Activated CD4-positive, alpha-beta memory T cell treated with anti-CD3 and anti-CD28 coated beads for 36 hours (primary cell): ENCODE data around the gene ZNF865. TPM values are rescaled to one million over a fixed set of nuclear protein-coding genes. Genes with fewer than 3 reads are reported as not detected.

Source experiments
- CTCF ChIA-PET: fragments of 350-600 bp; sonication (Branson Sonifier 250); formaldehyde crosslinking; loops from one replicate; lab custom pipeline; 2021; ENCODE audit warnings: antibody characterized with exemption, inconsistent platforms; lab: Charles Lee
- POLR2A ChIA-PET: fragments of 350-600 bp; sonication (Branson Sonifier 250); formaldehyde crosslinking; loops from one replicate; lab custom pipeline; 2021; ENCODE audit warnings: antibody characterized with exemption; lab: Charles Lee
- DNase-seq: peaks from one replicate; pipeline ENCODE4 v3.0.0-alpha.2; 2020
- H3K27ac Mint-ChIP-seq: one replicate; pipeline ENCODE4 v1.8.0; 2021; ENCODE audit warnings: mixed read lengths
- H3K27me3 Mint-ChIP-seq: one replicate; pipeline ENCODE4 v1.8.0; 2021; ENCODE audit warnings: mixed read lengths
- H3K36me3 Mint-ChIP-seq: one replicate; pipeline ENCODE4 v1.8.0; 2021; ENCODE audit warnings: mixed read lengths
- H3K4me1 Mint-ChIP-seq: one replicate; pipeline ENCODE4 v1.8.0; 2021; ENCODE audit warnings: low read depth, mixed read lengths
- H3K4me3 Mint-ChIP-seq: one replicate; pipeline ENCODE4 v1.8.0; 2021; ENCODE audit warnings: mild to moderate bottlenecking, mixed read lengths
- H3K9me3 Mint-ChIP-seq: one replicate; pipeline ENCODE4 v1.8.0; 2021; ENCODE audit warnings: mixed read lengths
- intact Hi-C: fragments of 100-400 bp; cut with micrococcal nuclease; formaldehyde crosslinking; loops from one replicate; pipeline ENCODE4 v1.15.1; 2023
- total RNA-seq, 2 experiments: library from RNA; stranded (reverse); gene quantifications; one replicate each; pipeline ENCODE4 v1.2.3, GENCODE V29; 2021

Gene ZNF865
- total RNA-seq, 2 experiments from 2014 or later, result 12.0 to 13.3 TPM

DNA sequence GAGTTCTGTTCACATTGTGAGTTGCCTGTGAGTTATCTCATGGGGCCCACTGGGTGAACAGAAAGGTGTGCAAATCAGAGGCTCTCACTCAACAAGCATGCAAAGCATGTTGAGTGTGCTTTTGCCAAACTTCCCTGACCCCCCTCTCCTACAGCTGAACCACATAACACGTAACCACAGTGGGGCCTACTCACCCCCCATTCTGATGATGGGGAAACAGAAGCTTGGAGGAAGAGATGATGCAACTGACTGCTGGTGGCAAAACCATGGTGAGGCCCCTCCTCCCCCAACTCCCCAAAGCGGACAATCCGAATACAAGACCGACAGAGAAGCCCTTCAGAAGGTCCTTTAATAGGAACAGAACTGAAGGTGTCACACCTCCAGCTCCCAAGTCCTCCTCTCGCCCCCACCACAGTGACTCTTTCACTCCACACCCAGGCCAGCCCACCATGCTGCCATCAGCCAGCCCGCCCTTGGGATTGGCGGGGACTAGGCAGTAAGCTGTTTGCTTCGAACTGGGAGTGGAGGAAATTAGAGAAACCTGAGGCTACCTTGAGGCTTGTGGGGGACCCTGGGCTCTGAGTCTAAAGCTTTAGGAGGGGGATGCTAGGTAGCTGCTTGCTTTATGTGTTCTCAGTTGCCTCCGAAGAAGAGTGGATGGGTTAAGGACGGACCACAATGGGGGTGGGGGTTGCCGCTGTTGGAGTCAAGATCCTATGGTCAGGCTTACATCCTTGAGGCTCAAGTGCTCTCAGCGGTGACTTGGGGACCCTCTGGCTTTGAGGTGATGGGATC is 15.2 kb downstream of the ZNF865 start:
- no peak overlapping the region for H3K4me3 Mint-ChIP-seq
- H3K4me1 Mint-ChIP-seq, result peaks cover 32% of the 10 kb centered on the region
- CTCF ChIA-PET, result interaction anchor here (0.8 to 2.1 kb wide), 4 partner anchors 12 to 117 kb away, joined by 3 to 16 read pairs (median 4); partner anchors contain the start of gene ZNF865
- no peaks in the 10 kb centered on the region for H3K9me3 Mint-ChIP-seq
- no peaks in the 10 kb centered on the region for H3K27me3 Mint-ChIP-seq
- DNase-seq, result peak; percentile 38
- peaks cover 15% of the 10 kb centered on the region for H3K36me3 Mint-ChIP-seq
- POLR2A ChIA-PET, result interaction anchor here (0.9 kb wide), 1 partner anchor 21 kb away, joined by 3 read pairs; the partner anchor contains the start of gene FIZ1
- H3K27ac Mint-ChIP-seq, result peak overlapping the region; percentile 42
- intact Hi-C loops, result no loop called here

DNA sequence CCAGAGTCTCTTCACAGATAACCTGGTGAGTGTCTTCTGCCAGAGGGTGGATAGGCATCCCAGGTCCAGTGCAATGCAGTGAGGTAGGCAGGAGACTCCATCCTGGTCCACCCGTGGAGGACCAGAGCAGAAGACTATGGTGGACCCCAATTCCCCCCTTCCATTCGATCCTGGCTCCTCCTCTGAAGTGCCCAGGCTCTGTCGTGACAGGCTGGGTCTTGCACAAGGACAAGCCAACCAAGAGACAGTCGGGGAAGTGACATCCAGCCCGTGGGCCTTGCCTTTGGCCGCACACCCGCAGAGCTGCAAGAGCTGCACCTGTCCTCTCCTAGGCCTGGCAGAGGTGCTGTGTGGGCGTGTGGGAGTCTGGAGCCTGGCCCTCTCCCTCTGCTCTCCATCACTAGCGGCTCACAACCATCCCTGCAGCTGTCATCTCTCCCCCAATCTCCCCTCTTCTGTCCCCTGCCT is 15.8 kb downstream of the ZNF865 start:
- ChIA-PET POLR2A (interaction anchor here (0.9 kb wide), 1 partner anchor 22 kb away, joined by 3 read pairs; the partner anchor contains the start of gene FIZ1), CTCF (interaction anchor here (1.0 to 2.1 kb wide), 3 partner anchors 11 to 118 kb away, joined by 3 to 16 read pairs (median 4); partner anchors contain the start of gene ZNF865)
- Mint-ChIP-seq H3K4me1 (peaks cover 36% of the 10 kb centered on the region), H3K36me3 (peaks cover 15% of the 10 kb centered on the region), H3K27ac (no peak overlapping the region), H3K27me3 (no peaks in the 10 kb centered on the region), H3K9me3 (no peaks in the 10 kb centered on the region), H3K4me3 (no peak overlapping the region)
- no peak for DNase-seq
- intact Hi-C loops, result no loop called here

DNA sequence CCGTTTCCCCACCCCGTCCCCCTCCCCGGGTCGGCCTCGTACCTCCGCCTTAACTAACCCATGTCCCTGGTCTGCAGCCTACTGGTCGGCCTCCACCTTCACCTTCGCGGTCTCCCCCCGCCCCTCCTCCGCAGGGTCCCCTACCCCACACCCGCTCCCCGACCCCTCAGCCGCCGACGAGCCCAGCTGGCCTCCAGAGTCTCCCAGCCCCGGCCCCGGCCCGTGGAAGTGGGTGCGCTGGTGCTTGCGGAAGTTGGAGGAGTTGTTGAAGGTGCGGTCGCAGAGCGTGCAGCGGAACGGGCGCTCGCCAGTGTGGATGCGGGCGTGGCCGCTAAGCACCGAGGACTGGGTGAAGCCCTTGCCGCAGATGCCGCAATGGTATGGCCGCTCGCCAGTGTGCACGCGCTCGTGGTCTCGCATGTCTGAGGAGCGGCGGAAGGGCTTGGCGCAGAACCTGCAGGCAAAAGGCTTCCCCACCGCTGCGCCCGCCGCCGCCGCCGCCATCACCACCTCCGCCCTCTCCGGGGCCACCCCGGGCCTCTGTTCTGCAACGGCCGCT is 16.3 kb downstream of the ZNF865 start:
- ChIA-PET POLR2A (no interaction called here), CTCF (interaction anchor here (1.9 to 2.1 kb wide), 2 partner anchors 16 to 118 kb away, joined by 4 to 16 read pairs; partner anchors contain the start of gene ZNF865)
- Mint-ChIP-seq H3K27ac (no peak overlapping the region), H3K27me3 (no peaks in the 10 kb centered on the region), H3K4me3 (no peak overlapping the region), H3K9me3 (no peaks in the 10 kb centered on the region), H3K36me3 (peaks cover 14% of the 10 kb centered on the region), H3K4me1 (peaks cover 41% of the 10 kb centered on the region)
- intact Hi-C loops, result no loop called here
- DNase-seq, result no peak

DNA sequence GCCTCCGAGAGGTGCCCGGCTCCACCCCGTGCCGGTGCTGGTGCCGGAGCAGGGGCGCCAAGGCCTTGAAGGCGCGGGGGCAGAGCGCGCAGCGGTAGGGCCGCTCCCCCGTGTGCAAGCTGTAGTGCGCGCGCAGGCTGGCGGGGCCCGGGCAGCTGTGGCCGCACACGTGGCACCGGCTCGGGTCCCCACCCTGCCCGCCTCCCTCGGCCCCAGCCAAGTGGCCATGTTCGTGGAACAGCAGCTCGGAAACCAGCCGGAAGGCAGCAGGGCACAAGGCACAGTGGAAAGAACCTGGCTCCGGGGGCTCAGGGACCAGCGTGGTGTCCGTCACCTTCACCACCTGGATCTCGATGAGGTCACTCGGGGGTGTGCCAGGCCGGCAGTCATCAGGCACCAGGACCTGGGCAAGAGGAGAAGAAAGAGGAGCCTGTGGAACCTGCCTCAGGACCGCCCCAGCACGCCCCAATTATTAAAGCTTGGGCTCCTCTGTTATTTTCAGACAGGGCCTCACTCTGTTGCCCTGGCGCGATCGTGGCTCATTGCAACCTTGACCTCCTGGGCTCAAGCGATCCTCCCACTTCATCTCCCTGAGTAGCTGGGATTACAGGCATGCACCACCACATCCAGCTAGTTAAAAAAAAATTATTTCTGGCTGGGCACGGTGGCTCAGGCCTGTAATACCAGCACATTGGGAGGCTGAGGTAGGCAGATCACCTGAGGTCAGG is 17.0 kb downstream of the ZNF865 start:
- ChIA-PET CTCF (interaction anchor here (0.7 to 2.5 kb wide), 3 partner anchors 10 to 119 kb away, joined by 3 to 18 read pairs (median 4); partner anchors contain the start of gene ZNF865), POLR2A (no interaction called here)
- Mint-ChIP-seq H3K4me1 (peaks cover 47% of the 10 kb centered on the region), H3K27ac (no peak overlapping the region), H3K4me3 (no peak overlapping the region), H3K9me3 (no peaks in the 10 kb centered on the region), H3K36me3 (peaks cover 9% of the 10 kb centered on the region), H3K27me3 (no peaks in the 10 kb centered on the region)
- DNase-seq, result no peak
- intact Hi-C loops, result no loop called here

GRCh38 chr19:55623130-55623529 is 17.7 kb downstream of the ZNF865 start:
- CTCF ChIA-PET, result interaction anchor here (0.7 to 2.5 kb wide), 5 partner anchors 9 to 119 kb away, joined by 3 to 18 read pairs (median 9); partner anchors contain the start of gene ZNF865
- H3K4me3 Mint-ChIP-seq, result no peak overlapping the region

GRCh38 chr19:55623561-55623960 is 18.1 kb downstream of the ZNF865 start:
- Mint-ChIP-seq H3K4me1 (peaks cover 47% of the 10 kb centered on the region), H3K27me3 (no peaks in the 10 kb centered on the region), H3K27ac (no peak overlapping the region), H3K9me3 (no peaks in the 10 kb centered on the region), H3K4me3 (no peak overlapping the region), H3K36me3 (peaks cover 6% of the 10 kb centered on the region)
- no peak for DNase-seq
- intact Hi-C loops, result no loop called here
- CTCF ChIA-PET, result interaction anchor here (1.3 to 2.5 kb wide), 4 partner anchors 9 to 120 kb away, joined by 3 to 18 read pairs (median 10); partner anchors contain the start of gene ZNF865
- POLR2A ChIA-PET, result interaction anchor here (1.9 to 2.4 kb wide), 2 partner anchors 24 to 31 kb away, joined by 6 to 20 read pairs; partner anchors contain the start of genes FIZ1, U2AF2 and ZNF524

More at GRCh38 chr19:55623130-55623529, 17.7 kb downstream of the ZNF865 start:
- Mint-ChIP-seq H3K9me3 (no peaks in the 10 kb centered on the region), H3K27ac (no peak overlapping the region), H3K4me1 (peaks cover 47% of the 10 kb centered on the region), H3K27me3 (no peaks in the 10 kb centered on the region), H3K36me3 (peaks cover 6% of the 10 kb centered on the region)
- intact Hi-C loops, result no loop called here
- POLR2A ChIA-PET, result no interaction called here
- DNase-seq, result no peak

DNA sequence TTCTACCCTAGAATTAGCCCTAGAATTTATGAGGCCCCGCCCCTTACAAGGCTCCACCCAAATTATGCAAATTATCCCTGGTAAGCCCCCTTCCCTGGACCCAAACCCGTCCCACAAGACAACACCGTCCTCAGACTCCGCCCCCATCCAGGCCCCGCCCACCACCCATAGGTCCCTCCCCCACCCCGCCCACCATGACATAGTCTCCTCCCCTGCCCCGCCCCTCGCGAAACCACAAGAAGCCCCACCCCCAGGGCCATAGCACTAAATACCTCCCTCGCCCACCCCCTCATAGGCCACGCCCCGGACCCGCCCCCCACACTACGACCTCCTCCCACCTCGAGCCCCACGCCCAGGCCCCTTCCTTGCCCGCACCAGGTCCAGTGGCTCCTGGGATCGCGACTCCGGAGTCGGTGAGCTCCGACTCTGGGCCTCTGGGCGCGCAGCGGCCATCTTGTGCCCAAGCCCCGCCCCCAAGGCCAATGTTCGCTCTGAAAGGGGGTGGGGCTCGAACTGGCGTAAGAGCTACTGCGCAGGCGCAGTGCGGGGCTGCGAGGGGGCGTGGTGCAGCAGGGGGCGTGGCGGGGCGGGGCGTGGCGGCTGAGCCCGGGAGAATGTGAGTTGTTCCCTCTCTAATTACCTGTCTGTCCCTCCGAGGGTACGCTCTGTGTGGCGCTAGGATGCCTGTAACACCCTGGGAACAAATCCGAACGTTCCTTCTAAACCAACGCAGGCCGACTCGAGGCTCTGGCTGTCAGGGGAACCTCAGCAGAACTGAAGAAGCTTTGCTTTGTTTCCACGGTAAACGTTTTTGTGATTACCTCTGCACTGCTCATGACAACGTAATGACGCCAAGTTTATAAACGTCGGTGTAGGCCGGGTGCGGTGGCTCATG is 18.9 kb downstream of the ZNF865 start, which contains the start of gene ZNF784:
ZNF784 (minus strand) TSS at position 458 of the 895 bp plus-strand sequence; CDS start at position 453, 5 bp downstream.
- POLR2A ChIA-PET, result interaction anchor here (0.9 to 2.4 kb wide), 6 partner anchors 9 to 148 kb away, joined by 4 to 20 read pairs (median 6); partner anchors contain the start of genes FIZ1, U2AF2, ZNF524 and ZNF628
- peak; percentile 94 for DNase-seq
- peak within 1 kb of the TSS; percentile 83 for H3K4me3 Mint-ChIP-seq
- H3K27ac Mint-ChIP-seq, result peak within 1 kb of the TSS; percentile 94
- peaks cover 6% of the 10 kb centered on the region for H3K36me3 Mint-ChIP-seq
- CTCF ChIA-PET, result interaction anchor here (0.6 to 3.3 kb wide), 13 partner anchors 9 to 381 kb away, joined by 3 to 26 read pairs (median 4); partner anchors contain the start of genes KMT5C, PPP6R1, ZNF581 and ZNF865
- intact Hi-C loops, result loop anchor here (1.0 kb wide), 4 partner anchors 8 to 44 kb away; partner anchors contain the start of genes FIZ1, ZNF579 and ZNF865
- H3K4me1 Mint-ChIP-seq, result peaks cover 46% of the 10 kb centered on the region
- no peaks in the 10 kb centered on the region for H3K27me3 Mint-ChIP-seq
- H3K9me3 Mint-ChIP-seq, result no peaks in the 10 kb centered on the region

DNA sequence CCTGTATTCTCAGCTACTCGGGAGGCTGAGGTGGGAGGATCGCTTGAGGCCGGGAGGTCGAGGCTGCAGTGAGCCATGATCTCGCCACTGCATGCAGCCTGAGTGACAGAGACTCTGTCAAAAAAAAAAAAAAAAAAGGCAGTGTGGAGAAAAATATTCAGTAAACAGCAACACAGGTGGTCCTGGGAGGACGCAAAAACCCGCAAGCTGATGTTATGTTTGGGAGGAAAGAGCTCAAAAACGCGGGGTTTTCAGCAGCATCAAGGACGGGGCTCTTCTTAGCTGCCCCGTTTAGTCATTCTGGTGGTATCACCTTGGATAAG is 19.5 kb downstream of the ZNF865 start:
- H3K9me3 Mint-ChIP-seq, result no peaks in the 10 kb centered on the region
- peak overlapping the region; percentile 94 for H3K27ac Mint-ChIP-seq
- H3K36me3 Mint-ChIP-seq, result peaks cover 6% of the 10 kb centered on the region
- ChIA-PET POLR2A (interaction anchor here (0.6 to 2.4 kb wide), 7 partner anchors 8 to 148 kb away, joined by 3 to 20 read pairs (median 5); partner anchors contain the start of genes FIZ1, U2AF2, ZNF524 and ZNF628), CTCF (interaction anchor here (0.6 to 3.3 kb wide), 13 partner anchors 8 to 366 kb away, joined by 3 to 26 read pairs (median 6); partner anchors contain the start of genes KMT5C, PPP6R1, ZNF581 and ZNF865)
- H3K4me3 Mint-ChIP-seq, result peak overlapping the region; percentile 83
- intact Hi-C loops, result no loop called here
- H3K4me1 Mint-ChIP-seq, result peaks cover 41% of the 10 kb centered on the region
- no peak for DNase-seq
- no peaks in the 10 kb centered on the region for H3K27me3 Mint-ChIP-seq

- intact Hi-C loops, result loop anchor here (1.0 kb wide), 1 partner anchor 28 kb away; no protein-coding TSS in a partner anchor
- Mint-ChIP-seq H3K9me3 (no peaks in the 10 kb centered on the region), H3K4me3 (peak overlapping the region; percentile 42), H3K4me1 (peaks cover 28% of the 10 kb centered on the region), H3K27ac (peak overlapping the region; percentile 71), H3K36me3 (no peaks in the 10 kb centered on the region), H3K27me3 (no peaks in the 10 kb centered on the region)
- ChIA-PET CTCF (interaction anchor here (1.0 to 3.3 kb wide), 10 partner anchors 12 to 538 kb away, joined by 3 to 26 read pairs (median 6); partner anchors contain the start of gene ZNF865), POLR2A (interaction anchor here (1.0 to 2.0 kb wide), 5 partner anchors 9 to 371 kb away, joined by 3 to 5 read pairs (median 4); partner anchors contain the start of genes FIZ1, ZNF580 and ZNF865)
- peak; percentile 76 for DNase-seq
These were observed 20.9 kb downstream of the ZNF865 start for GRCh38 chr19:55626350-55626749.

DNA sequence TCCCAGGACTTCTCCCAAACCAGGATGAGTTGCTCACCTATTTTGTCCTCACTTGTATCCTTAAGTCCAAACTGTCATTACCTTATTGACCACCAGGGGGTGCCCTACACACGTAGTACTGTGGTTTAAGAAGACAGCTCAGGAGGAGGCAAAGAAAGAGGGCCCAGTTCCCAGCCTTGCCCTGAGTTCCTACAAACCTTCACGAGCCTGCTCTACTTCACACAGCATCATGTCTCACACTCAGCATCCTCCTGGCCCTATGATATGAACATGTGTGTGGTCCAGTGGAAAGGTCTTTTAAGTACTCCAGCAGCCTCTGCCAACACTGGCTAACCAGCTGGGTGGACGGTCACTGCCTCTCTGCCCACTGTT is 27.0 kb downstream of the ZNF865 start:
- Mint-ChIP-seq H3K9me3 (no peaks in the 10 kb centered on the region), H3K27me3 (no peaks in the 10 kb centered on the region), H3K4me3 (no peak overlapping the region), H3K4me1 (peaks cover 39% of the 10 kb centered on the region), H3K36me3 (peaks cover 5% of the 10 kb centered on the region), H3K27ac (no peak overlapping the region)
- POLR2A ChIA-PET, result interaction anchor here (0.6 to 2.1 kb wide), 6 partner anchors 10 to 373 kb away, joined by 3 to 6 read pairs (median 4); partner anchors contain the start of genes FIZ1, PPP6R1, UBE2S and ZNF581
- CTCF ChIA-PET, result interaction anchor here (0.7 to 3.8 kb wide), 45 partner anchors 8 to 701 kb away, joined by 3 to 36 read pairs (median 5); partner anchors contain the start of genes CCDC106, FIZ1, ISOC2 and PPP1R12C
- intact Hi-C loops, result loop anchor here (1.0 to 5.0 kb wide), 3 partner anchors 8 to 165 kb away; partner anchors contain the start of gene ZNF784
- peak; percentile 88 for DNase-seq
